Activated CD8-positive, alpha-beta memory T cell treated with anti-CD3 and anti-CD28 coated beads for 24 hours (primary cell): ENCODE results near the gene BLTP2.
A peak's percentile ranks its signal among the peaks of the same experiment; 100 is the strongest.
"Not testable (repeated sequence)": the region's sequence is repeated elsewhere in the genome, so short reads cannot be mapped to it uniquely, and the experiment has no call there.

Experiments used
- DNase-seq: peaks from one replicate; pipeline ENCODE4 v3.0.0-alpha.2; 2020

Gene BLTP2

DNA sequence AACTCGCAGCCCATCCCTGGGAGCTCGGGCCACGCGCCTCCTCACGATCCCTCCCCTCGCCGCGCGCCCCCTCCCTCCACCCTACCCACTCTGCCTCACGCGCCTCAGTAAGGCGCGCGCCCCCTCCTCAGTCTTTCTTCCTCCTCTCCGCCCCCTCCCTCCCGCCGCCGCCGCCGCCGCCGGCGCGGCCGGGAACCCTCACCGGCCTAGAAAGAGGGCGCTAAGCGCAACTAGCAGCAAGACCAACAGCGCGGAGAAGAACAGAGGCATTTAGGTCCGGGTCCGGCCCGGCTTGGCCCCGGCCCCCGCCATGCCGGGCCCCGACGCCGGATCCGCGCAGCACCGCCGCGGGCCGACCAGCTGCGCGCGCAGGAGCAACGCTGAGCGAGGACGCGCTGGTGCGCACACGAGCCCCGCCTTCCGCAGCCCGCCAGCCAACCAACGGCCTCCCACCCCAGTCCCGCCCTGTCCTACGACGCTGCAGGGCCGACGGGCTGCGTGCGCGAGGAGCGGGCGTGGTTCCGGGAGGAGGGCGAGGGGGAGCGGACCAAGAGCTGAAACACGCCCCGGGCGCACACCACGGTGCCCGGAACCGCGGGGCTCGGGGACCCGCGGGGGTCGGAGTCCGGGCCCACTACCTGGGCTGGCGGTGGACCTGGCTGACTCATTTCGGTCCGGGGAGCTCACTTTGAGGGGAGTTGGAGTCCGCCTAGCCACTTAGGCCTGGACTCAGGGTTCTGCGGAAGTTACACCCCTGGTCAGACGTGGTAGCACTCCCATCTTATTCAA, at the start of gene BLTP2:
Gene BLTP2, minus strand, starts transcription at position 372 of the 789 bp plus-strand sequence. Its CDS starts 102 bp downstream, at position 270.
- peak; percentile 97 for DNase-seq

DNA sequence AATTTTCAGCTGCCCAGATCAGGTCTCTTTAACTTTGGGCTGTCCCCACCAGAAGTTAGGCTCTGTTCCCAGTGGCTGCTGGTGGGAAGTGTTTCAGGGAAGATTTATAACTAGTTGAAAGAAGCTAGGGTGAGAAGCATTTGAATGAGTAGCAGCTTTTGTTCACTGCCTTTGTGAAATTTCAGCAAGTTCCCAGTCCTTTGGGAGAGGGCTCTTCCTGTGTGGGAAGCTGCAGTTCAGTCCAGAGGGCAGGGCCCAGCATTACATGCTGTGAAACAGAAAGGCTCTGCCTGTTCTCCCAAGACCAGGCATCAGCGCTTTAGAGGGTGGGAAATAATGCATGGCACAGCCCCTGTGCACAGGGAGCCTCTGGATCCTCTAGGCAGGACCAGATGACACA, 48.9 kb upstream of the BLTP2 start:
- no peak for DNase-seq

DNA sequence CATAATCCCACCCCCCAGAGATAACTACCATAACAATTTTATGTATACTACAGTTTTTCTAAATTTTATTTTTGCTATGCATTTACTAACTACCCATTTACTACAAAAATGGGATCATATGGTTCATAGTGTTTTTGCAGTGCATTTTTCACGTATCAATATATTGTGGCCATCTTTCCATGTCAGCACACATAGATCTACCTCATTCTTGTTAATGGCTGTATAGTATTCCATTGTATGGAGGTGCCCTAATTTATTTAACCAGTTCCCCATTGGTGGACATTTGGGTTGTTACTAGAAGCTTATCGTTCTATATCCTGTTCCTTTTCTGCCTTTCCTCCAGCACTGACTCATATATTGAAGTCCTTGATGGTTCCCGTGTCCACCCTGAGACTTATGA, 44.1 kb upstream of the BLTP2 start:
- DNase-seq: no peak

DNA sequence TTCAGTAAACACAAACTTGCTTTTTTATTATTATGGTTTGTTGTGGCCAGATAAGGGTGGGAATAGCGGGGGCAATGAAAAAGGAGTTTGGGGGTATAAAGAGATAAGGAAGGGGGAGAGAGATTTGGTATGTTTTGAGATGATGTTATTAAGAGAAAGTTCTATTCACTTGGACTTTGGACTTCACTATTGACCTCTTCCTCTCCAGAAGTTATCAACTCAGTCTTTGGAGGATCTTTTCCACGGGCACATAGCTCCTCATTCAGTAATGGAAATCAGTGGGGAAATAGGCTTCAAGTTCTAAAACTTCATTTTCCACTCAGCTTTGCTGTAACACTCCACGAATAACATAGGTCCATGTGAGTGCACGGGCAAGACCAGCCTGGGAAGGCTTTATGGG, 43.5 kb upstream of the BLTP2 start:
- no peak for DNase-seq

DNA sequence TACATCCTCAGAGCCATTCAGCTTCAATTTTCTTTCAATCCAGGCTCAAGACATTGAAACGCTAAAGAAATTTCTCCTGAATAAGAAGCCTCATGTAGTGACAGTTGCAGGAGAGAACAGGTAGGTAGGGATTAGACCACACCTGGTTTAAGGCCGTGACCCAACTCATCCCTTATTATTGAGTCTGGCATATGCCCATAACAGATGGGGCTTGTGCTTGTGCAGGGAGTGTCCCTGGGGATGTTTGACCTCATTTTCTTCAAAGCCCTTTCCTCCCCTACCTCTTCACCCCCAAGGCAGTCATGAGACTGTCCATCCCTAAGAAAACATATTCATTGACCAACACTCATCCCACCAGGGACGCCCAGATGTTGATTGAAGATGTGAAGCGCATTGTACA, 41.3 kb upstream of the BLTP2 start:
- DNase-seq: no peak

DNA sequence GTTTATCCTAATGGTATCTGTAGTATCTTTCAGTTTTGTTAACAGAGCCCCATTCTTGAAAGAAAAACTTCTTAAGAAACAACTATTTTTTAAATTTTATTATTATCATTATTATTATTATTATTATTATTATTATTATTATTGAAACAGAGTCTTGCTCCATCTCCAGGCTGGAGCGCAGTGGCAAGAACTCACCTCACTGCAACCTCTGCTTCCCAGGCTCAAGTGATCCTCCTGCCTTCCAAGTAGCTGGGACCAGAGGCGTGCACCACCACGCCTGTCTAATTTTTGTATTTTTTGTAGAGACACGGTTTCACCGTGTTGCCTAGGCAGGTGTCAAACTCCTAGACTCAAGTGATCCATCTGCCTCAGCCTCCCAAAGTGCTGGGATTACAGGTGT, 40.4 kb upstream of the BLTP2 start:
- DNase-seq: no peak

DNA sequence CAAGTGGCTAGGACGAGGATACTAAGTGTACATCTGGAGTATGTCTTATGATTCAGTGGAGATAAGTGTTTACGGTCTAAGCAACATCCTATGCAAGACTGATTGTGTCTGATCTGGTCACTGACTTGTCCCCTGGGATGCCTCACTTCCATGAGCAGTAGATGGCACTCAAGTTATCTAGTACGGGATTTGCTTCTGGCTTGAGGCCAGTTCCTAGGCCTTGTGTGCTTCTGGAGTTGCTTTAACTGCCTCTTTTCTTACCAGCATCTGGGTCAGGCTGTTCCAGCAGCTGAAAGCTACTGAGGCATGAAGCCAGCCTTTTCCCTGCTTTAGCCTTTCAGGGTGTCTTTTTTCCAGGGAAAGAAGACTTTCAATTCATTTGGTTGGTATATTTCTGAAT, 40.0 kb upstream of the BLTP2 start:
- no peak for DNase-seq

DNA sequence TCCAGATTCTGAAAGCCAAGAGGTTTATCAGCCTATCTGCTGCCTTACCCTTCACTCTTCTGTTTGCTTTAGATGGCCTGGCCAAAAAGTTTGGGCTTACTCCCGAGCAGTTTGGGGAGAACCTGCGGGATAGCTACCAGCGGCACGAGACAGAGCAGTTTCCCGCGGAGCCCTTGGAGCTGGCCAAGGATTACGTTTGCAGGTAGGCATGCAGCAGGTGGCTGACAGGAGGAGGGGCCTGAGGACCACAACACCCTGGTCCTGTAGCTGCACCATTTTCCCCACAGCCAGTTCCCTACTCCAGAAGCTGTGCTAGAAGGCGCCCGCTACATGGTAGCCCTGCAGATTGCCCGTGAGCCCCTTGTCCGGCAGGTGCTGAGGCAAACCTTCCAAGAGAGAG, 37.7 kb upstream of the BLTP2 start:
- no peak for DNase-seq

DNA sequence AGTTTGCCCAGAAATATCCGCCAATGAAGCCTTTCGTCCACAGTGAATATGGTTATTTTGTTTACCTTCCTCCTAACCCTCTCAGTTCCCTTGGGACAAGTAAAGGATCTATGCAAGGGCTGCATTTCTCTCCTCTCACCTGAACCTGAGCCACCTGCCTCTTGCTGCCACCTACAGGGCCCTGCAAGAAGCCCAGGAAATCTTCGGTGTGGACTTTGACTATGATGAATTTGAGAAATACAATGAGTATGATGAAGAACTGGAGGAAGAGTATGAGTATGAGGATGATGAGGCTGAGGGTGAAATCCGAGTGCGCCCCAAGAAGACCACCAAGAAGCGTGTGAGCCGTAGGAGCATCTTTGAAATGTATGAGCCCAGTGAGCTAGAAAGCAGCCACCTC, 31.0 kb upstream of the BLTP2 start:
- no peak for DNase-seq

DNA sequence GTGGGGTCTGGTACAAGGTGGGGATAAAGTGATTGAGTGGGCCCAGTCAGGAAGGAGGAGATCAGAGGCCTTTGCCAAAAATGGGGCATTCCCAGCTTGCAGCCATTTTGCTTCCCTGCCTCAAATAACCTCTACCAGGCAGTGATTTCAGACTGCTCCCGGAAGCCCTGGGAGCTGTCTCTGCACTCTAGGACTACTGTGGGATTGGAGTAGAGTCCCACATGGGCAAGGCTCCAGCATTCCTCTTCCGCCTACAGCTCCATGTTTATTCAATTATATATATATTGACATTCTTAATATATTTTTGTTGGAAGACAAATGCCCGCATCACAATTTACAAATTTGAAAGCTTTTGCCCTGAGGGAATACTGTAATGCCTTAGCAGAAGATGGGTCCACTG, 30.5 kb upstream of the BLTP2 start:
- no peak for DNase-seq

DNA sequence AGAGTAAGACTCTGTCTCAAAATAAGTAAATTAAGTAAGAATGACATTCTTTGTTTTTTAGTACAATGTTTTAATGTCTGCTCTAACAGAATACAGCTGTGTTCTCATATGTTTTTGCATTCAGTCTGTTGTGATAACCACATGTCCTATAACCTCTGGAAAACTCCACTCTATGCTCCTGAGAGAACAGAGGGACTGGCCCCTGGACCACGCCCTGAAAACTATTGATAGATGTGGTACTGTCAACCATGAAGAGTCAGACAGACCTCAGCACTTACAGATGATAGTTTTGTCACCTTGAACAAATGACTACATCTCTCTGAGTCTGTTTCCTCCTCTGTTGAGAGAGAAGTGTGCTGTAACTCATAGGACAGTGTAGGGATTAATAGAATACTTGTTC, 25.0 kb upstream of the BLTP2 start:
- no peak for DNase-seq

DNA sequence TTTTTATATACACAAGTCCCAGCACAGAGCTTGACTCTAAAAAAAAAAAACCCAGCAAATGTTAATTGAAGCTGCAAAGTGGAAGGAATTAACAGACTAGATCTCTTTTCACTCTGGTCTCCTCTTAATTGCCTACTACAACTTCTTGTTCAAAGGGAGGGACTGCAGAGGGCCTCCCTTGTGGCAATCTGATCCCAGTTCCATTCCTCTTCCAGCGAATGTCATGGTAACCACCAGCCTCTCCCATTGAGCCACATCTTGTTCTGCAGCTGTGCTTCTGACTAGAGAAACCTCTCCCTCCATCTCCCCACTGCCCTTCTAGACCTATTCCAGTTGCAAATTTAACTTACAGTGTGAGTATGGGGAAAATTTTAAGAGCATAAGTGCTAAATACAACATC, 22.9 kb upstream of the BLTP2 start:
- DNase-seq: no peak

DNA sequence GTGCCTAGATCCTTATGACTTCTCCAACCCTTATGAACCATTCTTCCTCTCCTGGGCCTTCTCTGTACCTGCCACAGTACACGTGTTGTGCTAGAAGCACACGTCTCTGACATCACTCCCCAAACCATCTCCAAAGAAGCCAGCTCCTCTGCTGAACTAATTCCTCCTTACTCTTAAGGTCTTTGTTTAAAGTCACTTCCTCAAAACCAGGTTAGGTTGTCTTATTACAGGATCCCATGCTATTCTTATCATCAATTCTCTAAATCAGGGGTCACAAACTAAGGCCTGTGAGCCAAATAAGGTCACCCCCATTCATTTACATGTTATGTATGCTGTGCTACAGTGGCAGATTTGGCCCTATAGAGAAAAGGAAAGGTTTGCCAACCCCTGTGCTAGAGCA, 21.0 kb upstream of the BLTP2 start:
- DNase-seq: no peak

DNA sequence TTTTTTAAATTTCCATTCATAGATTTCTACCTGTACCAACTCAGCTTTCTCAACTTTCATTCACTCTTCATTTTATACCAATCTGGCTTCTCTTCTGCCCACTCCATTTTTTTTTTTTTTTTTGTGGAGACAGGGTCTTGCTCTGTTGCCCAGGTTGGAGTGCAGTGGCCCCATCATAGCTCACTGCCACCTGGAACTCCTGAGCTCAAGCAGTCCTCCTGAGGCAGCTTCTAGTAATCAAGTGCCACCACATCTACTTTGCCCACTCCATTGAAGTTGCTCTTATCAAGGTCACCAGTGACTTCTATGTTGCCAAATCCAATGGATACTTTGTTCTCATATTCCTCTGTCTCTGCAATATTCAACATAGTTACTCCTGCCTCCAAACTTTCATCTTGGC, 18.8 kb upstream of the BLTP2 start:
- DNase-seq: no peak

DNA sequence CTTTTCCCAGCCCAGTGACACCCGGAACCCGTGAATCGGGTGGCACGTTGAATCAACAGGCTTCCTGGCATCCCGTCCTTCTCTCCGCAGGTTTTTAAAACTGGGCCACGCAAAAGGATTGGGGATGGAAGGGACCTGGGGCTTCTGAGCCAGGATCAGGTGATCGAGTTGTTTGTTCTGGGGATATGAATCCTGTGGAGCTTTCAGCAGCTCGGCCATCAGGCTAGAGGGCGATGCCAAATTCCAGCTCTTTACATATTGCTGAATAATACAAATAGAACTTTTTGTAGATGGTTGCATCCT, 17.5 kb upstream of the BLTP2 start:
- no peak for DNase-seq

DNA sequence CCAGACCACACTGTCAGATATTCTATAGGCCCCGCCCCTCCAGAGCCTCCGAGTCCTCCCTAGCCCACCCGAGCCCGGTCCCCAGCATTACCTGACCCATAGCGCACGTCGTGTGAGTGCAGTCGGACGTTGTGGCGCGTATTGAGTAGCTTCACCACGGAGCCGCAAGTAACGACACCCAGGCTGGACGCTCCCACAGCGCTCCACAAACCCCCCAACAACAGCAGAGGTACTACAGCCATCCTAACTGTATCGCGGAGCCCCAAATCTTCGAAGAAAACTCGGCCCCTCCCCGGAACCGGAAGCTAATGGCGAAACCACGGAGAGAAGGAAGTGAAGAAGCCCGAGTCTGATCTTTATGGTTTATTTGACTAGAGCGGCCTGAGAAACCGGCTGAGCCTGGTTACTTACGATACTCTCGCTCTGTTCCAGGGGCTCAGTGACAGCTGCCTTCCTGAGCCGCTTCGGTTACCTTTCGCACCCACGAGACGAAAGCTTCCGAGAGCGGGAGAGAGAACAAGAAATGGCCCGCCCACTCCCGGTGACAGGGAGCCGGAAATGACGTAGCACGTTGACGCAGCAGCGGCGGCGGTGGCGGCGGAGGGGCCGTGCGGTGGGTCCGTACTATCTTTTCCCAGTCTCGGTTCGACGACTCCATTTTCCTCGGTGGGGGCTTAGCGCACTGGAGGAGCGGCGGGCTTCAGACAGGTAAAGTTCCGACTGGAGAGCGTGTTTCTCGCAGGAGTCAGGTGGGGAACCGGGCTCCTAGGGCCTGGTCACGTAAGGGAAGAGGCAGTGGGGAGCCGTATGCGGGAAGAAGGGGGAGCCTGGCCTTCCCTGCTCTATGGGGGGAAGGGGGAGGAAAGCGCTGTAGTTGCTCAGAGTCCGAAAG, 16.9 kb upstream of the BLTP2 start, which contains the start of the genes SDF2 and SUPT6H:
Gene SDF2, minus strand, starts transcription at position 272 of the 892 bp plus-strand sequence. Its CDS starts 30 bp downstream, at position 242.
Gene SUPT6H, plus strand, starts transcription at position 571 of the 892 bp plus-strand sequence. CDS start 11,197 bp downstream, outside the sequence.
- peak; percentile 99 for DNase-seq

DNA sequence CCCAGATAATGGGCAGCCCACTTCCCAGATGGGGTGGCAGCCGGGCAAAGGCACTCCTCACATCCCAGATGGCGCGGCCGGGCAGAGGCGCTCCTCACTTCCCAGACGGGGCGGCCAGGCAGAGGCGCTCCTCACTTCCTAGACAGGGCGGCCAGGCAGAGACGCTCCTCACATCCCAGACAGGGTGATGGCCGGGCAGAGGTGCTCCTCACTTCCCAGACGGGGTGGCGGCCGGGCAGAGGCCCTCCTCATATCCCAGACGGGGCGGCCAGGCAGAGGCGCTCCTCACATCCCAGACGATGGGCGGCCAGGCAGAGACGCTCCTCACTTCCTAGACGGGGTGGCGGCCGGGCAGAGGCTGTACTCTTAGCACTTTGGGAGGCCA, 14.5 kb upstream of the BLTP2 start:
- DNase-seq: not testable (repeated sequence)

DNA sequence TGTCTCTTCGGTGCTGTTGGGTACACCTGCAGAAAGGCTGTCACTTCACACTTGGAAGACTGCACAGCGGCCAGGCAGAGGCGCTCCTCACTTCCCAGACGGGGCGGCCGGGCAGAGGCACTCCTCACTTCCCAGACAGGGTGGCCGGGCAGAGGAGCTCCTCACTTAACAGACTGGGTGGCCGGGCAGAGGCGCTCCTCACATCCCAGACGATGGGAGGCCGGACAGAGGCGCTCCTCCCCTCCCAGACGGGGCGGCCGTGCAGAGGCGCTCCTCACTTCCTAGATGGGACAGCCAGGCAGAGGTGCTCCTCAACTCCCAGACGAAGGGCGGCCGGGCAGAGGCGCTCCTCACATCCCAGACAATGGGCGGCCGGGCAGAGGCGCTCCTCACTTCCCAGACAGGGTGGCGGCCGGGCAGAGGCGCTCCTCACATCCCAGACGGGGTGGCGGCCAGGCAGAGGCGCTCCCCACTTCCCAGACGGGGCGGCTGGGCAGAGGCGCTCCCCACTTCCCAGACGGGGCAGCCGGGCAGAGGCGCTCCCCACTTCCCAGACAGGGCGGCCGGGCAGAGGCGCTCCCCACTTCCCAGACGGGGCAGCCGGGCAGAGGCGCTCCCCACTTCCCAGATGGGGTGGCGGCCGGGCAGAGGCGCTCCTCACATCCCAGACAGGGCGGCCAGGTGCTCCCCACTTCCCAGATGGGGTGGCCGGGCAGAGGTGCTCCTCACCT, 14.0 kb upstream of the BLTP2 start:
- DNase-seq: not testable (repeated sequence)

DNA sequence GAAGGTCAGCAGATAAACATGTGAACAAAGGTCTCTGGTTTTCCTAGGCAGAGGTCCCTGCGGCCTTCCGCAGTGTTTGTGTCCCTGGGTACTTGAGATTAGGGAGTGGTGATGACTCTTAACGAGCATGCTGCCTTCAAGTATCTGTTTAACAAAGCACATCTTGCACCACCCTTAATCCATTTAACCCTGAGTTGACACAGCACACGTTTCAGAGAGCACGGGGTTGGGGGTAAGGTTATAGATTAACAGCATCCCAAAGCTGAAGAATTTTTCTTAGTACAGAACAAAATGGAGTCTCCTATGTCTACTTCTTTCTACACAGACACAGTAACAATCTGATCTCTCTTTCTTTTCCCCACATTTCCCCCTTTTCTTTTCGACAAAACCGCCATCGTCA, 13.4 kb upstream of the BLTP2 start:
- not testable (repeated sequence) for DNase-seq

DNA sequence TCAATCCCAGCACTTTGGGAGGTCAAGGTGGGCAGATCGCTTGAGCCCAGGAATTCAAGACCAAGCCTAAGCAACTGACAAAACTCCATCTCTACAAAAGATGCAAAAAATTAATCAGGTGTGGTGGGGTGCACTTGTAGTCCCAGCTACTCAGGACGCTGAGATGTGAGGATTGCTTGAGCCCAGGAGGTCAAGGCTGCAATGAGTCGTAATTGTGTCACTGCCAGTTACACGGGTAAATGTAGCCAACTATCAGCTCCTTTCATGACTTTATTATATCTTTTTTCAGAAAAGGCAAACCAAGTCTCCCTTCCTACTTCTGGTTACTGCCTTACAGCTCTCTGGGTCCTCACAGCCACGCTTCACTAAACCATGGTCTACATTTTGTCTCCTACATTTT, 12.8 kb upstream of the BLTP2 start:
- DNase-seq: no peak

DNA sequence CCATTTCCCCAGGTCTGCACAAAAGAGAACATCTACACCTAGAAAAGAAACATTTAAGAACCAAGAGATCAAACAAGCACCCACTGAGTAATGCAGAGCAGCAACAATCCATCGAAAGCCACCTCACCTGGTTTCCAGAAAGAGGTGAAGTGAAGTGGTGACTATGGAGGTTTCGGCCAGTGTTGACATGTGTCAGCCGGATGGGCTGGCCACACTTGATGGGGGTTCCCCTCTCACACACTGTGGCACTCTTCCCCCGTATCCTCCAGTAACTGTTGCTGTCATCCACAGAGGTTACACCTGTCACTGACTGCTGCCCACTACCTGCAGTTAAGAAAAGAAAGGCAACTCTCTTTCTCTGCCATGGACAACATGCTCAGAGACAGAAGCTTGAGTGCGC, 10.2 kb upstream of the BLTP2 start:
- no peak for DNase-seq

DNA sequence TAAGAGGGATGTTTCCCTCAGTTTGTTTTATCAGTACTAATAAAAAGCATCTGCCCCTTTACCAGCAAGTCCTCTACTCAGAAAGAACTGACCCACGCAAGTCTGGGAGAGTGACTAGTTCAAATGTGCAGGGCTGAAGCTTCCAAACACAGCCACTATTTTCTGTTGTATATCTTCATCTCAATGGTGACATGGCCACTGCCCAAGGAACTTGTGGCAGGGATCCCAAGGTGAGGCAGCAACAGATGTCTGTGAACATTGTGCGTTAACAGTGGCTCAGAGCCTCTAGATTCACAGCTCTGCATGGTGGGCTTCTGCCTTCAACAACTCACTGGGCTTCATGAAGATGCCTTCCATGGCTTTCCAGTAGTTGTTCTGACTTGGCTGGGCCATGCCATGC, 3.7 kb upstream of the BLTP2 start:
- no peak for DNase-seq

DNA sequence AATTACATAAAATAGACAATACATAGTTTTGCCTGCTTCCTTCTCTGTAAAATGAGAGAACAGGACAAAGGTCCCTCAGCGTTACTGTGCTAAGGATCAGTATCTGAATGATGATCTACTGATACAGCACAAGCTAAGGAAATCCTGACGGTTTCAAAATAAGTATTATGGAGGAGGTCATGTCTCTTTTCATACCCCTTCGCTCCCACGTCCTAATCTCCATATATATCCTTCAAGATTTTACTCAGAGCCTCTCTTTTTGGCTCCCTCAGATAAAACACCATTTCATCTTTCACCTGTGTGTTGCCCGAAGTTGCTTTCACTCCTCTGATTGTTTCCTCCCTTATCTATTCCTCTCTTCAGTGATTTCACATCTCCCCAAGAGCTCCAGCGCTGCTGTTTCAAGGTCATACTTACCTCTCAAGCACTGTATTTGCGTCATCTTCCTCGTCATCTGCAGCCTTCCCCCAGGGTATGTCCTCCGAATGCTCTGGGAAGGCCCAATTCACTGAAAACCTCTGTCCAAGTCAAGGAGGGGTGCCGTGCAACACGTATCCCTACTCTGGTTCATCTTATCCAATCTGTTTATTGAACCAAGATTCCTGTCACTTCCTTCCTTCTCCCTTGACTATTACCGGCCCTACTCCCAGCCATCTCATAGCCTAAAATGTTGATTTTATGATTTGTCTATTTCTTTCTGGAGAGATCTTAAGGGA, 1.2 kb upstream of the BLTP2 start:
- DNase-seq: no peak
